Brain pericyte (primary cell): Measurements from ENCODE around the gene PRSS27.

ENCODE experiments used
- DNase-seq: peaks from one replicate; pipeline ENCODE4 v3.0.0-alpha.2; 2012; ENCODE audit warnings: low read depth, low spot score

PRSS27 gene

DNA sequence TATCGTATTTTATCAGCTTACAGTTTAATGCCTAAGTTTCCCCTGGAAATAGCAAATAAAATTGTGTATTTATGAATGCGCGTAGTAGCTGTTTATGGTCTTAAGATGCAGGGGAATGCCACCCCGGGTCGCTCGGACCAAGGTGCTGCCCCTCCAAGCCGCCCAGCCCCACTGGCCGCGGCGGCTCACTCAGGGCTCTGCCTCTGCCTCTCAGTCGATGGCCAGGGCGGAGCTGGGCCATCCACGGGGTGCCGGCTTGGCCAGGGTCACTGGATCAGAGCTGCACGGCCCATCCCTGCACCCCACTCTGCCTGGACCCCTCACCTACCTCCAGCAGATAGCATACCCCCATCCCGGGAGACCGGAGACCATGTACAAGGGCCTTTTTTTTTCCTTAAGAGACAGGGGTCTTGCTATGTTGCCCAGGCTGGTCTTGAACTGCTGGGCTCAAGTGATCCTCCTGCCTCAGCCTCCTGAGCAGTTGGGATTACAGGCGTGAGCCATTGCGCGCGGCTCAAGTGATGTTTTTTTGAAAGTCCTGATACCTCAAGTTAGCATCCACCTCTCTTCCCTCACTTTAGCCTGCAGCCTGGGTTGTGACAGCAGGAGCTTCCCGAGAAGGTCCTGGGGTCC is 11.0 kb downstream of the PRSS27 start:
- DNase-seq = no peak

DNA sequence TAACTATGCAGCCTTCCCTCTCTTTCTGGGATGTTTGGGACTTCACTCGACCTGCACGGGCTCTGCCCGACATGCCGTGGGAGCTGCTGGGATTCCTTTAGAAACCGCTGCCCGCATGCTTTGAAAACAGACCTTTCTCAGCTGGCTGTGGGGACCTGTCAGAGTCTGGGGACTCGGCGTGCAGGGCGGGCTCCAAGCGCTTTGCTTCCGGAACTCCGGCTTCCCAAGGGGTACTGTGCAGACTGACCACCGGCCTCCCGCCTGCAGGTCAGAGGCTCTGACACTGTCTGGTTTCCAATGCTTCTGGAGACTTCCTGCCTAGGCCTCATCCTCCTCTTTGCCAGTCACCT is 11.8 kb downstream of the PRSS27 start:
- no peak for DNase-seq

DNA sequence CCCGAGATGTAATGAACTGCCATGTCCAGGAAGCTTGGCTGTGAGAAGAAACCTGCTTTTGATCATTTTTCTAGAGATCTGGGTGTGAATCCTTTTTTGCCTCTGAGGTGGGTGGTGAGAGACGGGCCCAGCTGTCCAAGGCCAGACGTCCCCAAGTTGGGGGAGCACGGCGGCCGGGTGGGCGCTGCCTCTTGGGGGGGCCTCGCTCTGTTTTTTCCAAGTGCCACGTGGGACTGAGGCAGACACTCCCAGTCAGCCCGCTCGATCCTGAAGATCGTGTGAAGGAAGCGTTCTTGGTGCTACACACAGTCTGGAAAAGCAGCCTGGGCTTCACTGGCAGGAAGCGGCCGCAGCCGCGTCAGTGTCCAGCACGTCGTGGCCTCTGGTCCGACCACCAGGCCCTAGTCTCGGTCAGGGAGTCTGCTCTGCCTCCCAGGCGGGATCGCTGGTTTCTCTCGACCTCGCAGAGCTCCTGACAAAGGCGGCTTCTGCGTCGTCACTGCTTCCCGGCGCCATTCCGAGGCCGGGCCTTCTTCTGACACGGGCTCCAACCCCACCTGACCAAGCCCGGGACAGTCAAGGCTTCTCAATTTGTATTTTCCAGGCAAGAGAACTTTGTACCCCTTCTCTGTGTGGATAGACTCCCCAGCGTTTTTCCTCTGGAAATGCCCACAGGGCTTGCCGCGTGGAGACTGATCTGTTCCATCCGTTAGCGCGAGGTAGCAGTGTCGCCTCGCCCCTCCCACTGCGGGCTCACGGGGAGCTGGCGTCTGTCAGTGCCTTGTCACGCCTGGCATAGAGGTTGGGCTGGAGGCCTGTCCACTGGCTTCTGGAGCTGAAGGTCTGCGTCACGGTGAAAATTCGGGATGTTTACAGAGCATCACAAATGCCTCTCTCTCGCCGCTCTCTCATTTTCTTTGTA is 12.4 kb downstream of the PRSS27 start:
- no peak for DNase-seq

DNA sequence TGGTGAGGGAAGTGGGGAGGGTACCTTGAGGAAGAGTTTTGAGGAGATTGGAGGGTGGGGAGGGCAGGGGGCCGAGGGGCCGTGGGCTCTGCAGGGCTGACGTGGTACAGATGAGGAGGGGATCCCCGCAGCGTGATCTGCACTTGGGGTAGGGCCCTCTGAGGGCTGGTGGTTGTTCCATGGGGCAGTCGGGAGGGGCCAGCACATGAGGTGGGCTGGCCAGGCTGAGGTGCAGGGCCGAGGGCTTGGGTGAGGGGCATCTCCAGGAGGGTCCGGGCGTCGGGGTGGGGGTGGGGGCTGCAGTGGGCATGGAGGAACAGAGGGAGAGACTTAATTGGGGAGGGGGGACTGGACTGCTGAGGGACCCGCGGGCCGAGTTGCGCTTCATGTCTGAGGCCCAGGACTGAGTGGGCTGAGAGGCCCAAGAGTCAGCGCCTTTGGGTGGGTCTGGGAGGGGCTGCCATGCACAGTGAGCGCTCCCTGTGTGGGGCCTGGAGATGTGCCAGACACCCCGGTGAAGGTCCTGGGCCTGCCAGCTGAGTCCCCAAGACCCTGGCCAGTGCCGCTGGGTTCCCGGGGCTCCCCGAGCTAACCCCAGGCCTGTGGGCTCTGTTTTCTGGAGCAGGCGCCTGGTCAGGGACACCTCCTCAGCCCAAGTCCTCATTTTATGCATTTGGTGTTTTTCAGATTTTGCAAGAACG is 13.3 kb downstream of the PRSS27 start:
- no peak for DNase-seq

DNA sequence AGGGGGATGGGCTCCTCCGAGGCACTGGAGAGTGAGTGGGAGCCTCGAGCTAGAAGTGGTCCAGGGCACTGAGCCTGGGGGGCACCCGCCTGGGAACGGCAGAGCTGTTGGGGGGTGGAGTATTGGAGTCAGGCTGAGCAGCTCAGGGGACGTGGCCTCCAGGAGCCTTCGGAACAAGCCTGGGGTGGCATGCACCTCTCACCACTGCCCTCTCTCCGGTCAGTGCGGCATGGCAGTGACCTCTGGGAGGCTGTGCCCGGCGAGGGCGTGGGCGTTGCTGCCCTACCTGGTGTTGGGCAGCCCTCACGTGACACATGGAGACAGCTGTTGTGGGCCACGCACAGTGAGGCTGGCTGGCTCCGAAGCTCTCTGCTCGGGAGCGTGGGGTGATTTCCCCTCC is 13.9 kb downstream of the PRSS27 start:
- DNase-seq = no peak

DNA sequence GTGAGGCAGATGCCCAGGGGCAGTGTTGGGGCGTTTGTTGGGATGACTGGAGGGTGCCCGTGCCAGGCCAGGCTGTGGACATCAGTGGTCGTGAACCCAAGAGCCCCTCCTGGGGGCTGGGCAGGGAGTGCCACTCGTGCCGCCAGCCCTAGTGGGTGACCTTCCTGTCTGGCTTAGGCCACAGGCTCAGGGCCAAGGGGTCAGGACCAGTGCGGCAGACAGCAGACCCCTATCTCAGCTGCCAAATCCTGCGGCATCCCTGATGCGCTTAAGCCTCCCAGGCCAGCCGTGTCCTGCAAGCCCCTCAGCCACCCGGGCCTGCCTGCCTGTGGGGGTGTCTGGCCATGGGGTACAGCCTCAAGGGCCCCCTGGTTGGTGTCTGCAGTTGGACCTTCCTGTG is 14.7 kb downstream of the PRSS27 start:
- no peak for DNase-seq

DNA sequence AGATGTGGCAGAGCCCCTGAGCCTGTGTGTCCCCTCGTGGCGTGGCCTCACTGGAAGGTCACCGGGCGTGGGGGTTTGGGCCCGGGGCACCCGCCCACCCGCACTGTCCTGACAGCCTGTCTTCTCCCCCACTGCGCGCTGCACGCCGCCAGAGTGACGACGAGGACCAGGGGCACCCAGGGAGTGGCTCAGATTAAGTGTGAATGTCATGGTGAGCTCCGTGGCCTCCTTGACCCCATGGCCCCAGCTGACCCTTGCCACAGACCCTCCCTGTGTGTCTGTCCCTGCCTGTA is 15.1 kb downstream of the PRSS27 start:
- no peak for DNase-seq

DNA sequence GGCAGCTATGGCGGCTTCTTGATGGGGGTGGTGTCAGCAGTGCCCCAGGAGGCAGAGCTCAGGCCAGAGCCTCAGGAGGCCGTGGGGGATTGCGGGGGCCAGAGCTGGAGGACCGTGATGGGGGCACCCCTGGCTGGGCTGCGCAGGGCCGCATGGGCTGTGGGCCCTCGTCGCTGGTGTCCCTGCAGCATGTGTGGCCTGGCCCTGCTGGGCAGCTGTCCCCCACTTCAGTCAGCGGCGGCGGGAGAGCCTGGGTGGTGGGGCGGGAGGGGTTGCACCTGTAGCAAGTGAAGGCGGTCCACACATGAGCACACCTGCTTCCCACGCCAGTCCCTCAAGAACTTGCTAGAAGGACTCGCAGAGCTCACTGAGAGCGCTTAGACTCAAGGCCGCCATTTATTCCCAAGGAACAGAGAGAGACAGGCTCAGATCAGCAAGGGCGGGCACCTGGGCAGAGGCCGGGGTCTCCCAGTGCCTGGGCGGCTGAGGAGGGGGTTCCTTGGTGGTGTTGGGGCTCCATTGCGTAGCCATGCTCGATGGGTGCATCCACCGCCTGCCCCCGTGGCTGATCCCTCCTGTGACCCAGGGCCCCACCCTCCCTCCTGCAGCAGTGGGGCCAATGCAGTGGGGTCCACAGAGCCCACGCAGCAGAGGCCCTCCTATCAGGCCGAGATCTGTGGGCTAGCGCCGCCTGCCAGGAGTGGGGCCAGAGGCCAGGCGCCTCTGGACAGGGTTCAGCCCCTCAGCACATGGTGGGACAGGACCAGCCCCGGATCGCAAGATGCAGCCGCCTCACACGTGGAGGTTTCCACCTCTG is 15.7 kb downstream of the PRSS27 start:
- DNase-seq = no peak

DNA sequence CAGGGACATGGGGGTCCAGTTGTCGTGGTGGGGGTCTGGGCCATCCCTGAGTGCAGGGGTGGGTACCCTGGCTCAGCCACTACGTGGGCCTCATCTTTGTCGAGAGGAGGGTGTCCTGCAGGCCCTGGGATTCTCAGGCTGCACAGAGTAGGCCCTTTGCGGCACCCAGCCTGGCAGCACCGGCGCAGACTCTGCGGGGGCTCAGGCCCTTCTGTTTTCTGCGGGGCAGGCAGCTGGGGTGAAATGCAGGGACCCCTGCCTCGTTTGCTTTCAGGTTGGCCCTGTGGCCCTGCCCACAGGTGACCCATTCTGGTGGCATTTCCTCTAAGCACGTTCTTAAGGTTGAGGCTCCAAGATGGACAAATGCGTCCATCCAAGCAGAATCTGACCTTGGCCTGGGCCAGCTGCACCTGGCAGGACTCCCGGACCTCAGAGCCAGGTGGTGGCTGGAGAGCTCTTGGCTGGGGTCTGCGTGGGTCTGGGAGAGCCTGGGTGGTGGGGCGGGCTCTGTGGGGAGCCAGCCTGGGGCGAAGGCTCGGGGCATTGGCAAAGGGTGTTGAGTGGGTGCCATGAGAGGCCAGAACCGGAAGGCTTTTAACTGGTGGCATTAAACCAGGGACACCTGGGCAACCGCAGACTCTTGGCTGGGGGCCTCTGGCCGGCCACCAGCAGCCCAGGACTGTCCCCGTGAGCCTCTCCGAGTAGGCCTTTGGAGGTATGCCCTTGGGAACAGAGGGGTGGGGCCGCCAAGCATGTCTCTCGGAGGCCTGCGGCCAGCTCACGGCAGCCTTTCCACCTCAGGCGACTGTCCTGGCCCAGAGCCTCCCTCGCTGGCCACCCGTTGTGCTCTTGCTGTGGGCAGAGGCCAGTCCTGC is 16.9 kb downstream of the PRSS27 start:
- DNase-seq = no peak

DNA sequence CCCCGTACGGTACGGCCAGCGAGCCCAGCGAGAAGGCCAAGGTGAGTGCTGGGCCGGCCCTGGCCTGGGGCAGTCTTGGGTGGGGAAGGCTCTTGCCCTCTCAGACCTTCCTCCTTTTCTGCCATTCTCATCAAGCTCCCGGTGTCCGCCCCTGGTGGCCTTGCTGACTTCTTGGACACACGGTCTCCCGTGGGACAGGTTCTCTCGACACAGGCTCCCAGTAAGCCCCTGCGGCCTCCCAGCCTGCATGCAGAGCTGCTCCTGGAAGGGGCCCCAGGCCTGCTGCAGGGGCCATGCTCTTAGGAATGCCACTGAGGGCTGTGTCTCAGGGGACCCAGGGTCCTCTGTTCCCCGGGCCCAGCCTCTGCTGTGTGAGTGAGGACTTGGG is 17.6 kb downstream of the PRSS27 start:
- no peak for DNase-seq

DNA sequence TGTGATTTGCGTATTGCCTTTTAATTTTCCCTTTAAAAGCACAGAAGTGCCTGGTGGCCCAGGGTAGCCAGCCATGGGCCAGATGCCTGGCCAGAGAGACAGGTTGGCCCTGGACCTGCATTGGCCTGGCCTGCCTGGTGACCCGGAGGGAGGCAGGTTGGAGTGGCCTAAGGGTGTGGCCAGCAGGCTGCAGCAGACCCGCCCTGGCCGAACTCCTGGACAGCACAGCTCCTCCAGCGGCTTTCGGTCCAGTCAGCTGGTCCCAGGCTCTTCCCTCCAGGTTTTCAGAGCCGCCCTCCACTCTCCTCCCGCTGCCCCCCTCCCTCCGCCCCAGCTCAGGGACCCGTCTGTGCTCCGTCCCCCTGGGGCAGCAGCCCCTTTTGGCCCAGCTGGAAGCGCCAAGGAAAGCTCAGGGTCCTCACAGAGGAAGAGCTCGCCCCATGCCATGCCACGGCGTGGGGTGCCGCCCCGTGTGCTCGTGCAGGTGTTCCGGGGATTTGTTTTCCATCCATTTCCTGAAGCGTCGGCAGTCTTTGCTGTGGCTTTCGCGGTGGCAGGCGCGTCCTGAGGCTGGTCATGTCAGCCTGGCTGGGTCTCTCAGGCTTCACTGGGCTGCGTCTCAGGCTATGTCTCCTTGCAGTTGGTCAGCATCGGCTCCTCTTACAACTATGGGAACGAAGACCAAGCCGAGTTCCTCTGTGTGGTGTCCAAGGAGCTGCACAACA is 18.1 kb downstream of the PRSS27 start:
- DNase-seq = no peak

DNA sequence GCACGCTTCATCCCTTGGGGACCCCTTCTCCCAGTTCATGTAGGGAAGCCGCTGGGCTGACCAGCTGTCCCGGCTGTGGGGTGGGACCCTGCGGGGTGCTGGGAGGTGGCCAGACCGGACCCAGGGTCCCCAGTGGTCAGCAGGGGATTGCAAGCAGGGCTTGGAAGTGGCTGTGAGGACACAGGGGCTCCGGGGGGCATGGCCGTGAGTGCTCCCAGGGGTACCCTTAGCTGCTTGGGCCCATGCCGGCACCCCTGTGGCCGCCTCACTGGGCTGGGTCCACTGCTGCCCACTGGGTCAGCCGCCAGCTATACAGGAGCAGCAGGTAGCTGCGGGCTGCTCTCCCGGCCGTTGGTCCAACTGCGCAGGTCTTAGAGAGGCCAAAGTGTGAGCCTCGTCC is 18.8 kb downstream of the PRSS27 start:
- DNase-seq = no peak

DNA sequence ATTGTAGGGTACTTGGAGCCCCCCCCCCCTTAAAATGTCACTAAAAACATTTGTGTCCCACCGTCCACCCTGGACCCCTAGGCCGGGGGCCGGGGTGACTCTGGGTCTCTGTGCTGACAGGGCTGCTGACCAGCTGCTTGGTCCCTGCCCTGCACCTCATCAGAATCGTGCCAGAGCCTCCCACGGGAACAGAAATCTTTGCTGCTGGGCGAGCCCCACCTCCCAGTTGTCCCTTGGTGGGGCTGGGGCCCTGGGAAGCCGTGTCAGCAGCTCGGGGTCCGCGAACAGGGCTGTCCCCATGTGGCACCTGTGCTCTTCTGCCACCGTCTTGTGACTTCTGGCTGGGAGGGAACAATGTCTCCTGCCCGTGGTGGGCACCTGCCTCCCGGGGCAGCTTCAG is 19.2 kb downstream of the PRSS27 start:
- no peak for DNase-seq

DNA sequence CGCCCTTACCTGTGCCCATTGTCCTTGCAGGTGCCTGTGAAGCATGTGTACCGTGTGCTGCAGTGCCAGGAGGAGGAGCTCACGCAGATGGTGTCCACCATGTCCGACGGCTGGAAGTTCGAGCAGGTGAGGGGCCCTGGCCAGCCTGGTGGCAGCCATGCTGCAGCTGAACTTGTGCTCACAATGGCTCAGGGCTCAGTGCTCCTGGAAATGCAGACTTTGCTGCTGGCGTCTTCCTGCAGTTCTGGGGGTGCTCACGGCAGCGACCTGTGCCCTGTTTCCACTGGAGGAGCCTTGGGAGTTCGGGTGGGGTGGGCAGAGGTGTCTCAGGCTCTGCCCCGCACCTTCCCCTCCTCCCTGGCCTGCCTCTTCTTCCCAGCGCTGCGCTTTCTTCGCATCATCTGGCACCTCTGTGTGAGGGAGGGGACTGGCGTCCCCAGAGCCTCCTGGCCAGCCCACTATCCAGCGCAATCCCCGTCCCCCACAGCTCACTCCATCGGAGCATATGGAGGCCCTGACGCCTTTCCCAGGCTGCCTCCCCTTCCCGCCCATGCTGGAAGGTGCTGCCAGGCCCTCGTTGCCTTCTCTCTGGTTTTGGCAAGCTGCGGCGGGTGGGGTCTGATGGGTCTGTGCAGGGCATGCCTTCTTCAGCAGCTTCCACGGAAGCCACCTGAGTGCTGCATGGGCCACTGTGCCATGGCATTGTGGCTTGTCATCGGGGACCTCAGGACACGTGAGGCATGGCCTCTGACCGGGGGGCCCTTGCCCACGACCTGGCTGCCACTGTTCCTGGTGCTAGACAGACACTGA is 20.0 kb downstream of the PRSS27 start:
- no peak for DNase-seq

DNA sequence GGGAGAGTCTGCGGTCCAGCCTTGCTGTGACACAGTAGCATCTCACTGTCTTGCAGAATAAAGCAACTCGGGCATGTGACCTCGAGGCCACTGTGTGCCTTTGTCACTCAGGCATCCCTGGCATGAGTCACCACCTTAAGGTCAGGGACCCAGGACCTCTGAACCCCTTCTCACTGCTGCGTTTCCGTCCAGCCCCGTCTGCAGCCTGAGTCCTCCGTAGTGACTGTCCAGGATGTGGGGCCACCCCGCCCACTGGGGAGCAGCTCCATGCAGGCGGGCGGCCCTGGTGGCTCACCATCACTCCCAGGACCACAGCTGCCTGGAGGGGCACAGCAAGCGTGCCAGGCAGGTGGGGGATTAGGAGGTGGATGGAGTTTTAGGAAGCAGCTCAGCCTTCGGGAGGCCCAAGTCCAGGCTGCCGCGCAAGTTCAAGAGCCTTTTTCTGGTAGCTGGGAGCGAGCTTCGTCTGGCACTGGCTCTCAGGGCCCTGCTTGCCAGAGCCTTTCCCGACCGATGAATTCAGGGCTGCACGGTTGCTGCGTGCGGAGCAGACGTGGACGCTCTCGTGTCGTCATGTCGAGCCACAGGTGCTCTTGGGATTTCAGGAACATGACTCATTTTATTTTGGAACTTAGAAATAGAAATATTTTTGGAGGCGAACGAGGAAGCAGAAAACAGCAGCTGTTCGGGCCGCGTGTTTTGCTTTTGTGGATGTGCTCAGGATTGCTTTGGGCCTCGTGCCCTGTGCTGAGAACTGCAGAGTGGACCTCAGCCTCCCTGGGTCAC is 20.9 kb downstream of the PRSS27 start:
- DNase-seq = no peak

DNA sequence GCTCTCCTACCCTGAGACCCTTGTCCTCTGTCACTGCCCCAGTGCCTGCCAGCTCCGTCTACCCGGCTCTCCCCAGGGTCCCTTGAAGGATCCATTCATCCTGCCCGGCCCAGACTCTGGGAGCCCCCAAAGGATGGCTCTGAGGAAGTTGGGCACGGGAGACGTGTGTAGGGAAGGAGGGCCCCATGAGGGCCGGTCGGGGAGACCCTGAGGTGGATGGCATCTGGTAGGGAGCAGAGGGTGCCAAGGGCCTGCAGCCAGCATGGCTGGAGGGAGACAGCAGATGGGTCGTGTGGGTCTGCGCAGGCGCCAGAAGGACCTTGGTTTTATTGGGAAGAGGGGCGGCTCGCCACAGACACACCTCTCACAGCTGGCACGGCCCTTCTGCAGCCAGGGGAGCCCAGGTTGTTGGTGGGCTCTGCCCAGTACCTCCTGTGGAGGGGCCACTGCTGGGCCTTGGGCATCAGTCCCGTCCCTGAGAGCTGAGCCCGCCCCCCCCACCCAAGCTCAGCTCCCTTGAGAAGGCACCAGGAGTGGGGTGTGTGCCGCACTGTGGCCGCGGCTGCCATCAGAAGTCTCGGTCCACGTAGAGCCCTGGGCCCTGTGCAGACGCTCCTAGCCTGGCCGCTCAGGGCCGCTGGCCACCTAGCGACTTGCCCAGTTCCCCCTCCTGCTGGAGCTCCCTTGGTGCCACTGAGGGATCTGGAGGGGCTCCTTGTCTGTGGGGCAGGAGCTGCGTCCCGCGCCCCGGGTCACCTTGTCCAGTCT is 21.7 kb downstream of the PRSS27 start:
- no peak for DNase-seq

DNA sequence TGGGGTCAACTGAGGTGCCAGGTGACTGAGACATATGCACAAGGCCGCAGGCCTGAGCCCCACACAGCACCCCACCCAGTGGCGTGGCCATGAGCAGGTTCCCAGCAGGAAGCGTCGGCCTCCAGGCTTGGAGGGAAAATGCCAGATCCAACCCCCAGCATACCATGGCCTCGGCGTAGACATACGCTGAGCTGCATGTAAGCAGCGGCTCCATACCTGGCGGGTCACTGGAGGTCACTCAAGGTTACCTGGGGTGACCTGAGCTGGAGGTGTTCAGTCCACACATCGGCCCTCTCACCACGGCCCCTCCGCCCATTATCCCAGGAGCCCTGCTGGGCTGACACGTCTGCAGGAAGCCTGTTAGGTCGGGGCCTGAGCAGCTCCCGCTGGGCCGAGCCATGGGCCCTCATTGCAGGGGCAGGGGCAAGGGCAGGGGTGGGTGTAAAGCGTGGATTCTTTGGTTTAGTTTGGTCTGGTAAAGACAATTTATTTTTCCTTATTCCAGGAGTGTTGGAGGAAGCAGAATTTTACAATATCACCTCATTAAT is 22.5 kb downstream of the PRSS27 start:
- DNase-seq = no peak
